Endodermal cell (in vitro differentiated cells): ENCODE measurements around the gene CYYR1. TPM values are rescaled to one million over a fixed set of nuclear protein-coding genes. Genes with fewer than 3 reads are reported as not detected.
A peak's percentile ranks its signal among the peaks of the same experiment; 100 is the strongest.

Source experiments
- DNase-seq: peaks from one replicate; pipeline ENCODE4 v3.0.0-alpha.2; 2017
- H3K27ac ChIP-seq: 2 replicates; pipeline ENCODE4 v1.5.1; 2013; ENCODE audit warnings: mild to moderate bottlenecking, low read depth, low read length, moderate library complexity
- H3K27me3 ChIP-seq: 2 replicates; pipeline ENCODE4 v1.6.1; 2013; ENCODE audit warnings: mild to moderate bottlenecking, low read length, moderate library complexity; ENCODE audit not compliant: insufficient read depth, control insufficient read depth, poor library complexity, severe bottlenecking
- H3K36me3 ChIP-seq: 2 replicates; pipeline ENCODE4 v1.7.0; 2013; ENCODE audit warnings: mild to moderate bottlenecking, low read length, moderate library complexity; ENCODE audit not compliant: control insufficient read depth, insufficient read depth
- H3K4me1 ChIP-seq: one replicate; pipeline ENCODE4 v1.7.0; 2013; ENCODE audit warnings: low read length; ENCODE audit not compliant: control insufficient read depth, insufficient read depth
- H3K4me3 ChIP-seq: 2 replicates; pipeline ENCODE4 v1.5.1; 2013; ENCODE audit warnings: mild to moderate bottlenecking, low read length, moderate library complexity
- H3K9ac ChIP-seq: 2 replicates; pipeline ENCODE4 v1.6.1; 2013; ENCODE audit warnings: mild to moderate bottlenecking, low read length, moderate library complexity; ENCODE audit not compliant: poor library complexity, severe bottlenecking; ENCODE audit errors: extremely low read depth
- H3K9me3 ChIP-seq: 2 replicates; pipeline ENCODE4 v1.6.1; 2013; ENCODE audit warnings: mild to moderate bottlenecking, low read length, moderate library complexity; ENCODE audit not compliant: control insufficient read depth
- H3K27ac Mint-ChIP-seq: 2 replicates; pipeline ENCODE4 v1.8.0; 2020; ENCODE audit warnings: mixed read lengths
- H3K27me3 Mint-ChIP-seq: 2 replicates; pipeline ENCODE4 v1.8.0; 2021; ENCODE audit warnings: mild to moderate bottlenecking, mixed read lengths; ENCODE audit not compliant: insufficient read depth
- H3K36me3 Mint-ChIP-seq: 2 replicates; pipeline ENCODE4 v1.8.0; 2020; ENCODE audit warnings: low read depth, mixed read lengths
- H3K4me1 Mint-ChIP-seq: 2 replicates; pipeline ENCODE4 v1.8.0; 2020; ENCODE audit warnings: mixed read lengths
- H3K4me3 Mint-ChIP-seq: 2 replicates; pipeline ENCODE4 v1.8.0; 2020; ENCODE audit warnings: mild to moderate bottlenecking, moderate library complexity, mixed read lengths
- H3K9me3 Mint-ChIP-seq: 2 replicates; pipeline ENCODE4 v1.8.0; 2020; ENCODE audit warnings: mild to moderate bottlenecking, mixed read lengths
- WGBS, 2 experiments: methylation state at CpG; one replicate each; pipeline versions ENCODE4 v1.1.5 to v1.1.7; 2013; ENCODE audit warnings: missing lambda C conversion rate in 2 of 2, mixed read lengths in 1 of 2; ENCODE audit not compliant: insufficient coverage in 1 of 2, insufficient read length in 1 of 2; 5-methylcytosine and 5-hydroxymethylcytosine counted together
- total RNA-seq, 2 donors: library from RNA; stranded (reverse); fragmentation: NEBNext Ultra II Directional in 1 of 2; extraction: Animal tissue kit (Norgen Biotek cat#: 25700) in 1 of 2; gene quantifications; 2 replicates in 1 of 2; 3 replicates in 1 of 2; pipeline ENCODE4 v1.2.1, GENCODE V29; 2021
- TF ChIP-seq, protein P1 (sequence below): fragments of 200-600 bp; sonication (generic); conservative IDR thresholded peaks from 2 replicates; pipeline ENCODE4 v1.5.0; 2021; ENCODE audit warnings: antibody characterized with exemption, mild to moderate bottlenecking

CYYR1 gene
- total RNA-seq, 2 donors from 2014 or later: 16.8 to 16.9 TPM

- no peaks in the 10 kb centered on the region for H3K4me1 ChIP-seq
- TF ChIP-seq, protein P1, sequence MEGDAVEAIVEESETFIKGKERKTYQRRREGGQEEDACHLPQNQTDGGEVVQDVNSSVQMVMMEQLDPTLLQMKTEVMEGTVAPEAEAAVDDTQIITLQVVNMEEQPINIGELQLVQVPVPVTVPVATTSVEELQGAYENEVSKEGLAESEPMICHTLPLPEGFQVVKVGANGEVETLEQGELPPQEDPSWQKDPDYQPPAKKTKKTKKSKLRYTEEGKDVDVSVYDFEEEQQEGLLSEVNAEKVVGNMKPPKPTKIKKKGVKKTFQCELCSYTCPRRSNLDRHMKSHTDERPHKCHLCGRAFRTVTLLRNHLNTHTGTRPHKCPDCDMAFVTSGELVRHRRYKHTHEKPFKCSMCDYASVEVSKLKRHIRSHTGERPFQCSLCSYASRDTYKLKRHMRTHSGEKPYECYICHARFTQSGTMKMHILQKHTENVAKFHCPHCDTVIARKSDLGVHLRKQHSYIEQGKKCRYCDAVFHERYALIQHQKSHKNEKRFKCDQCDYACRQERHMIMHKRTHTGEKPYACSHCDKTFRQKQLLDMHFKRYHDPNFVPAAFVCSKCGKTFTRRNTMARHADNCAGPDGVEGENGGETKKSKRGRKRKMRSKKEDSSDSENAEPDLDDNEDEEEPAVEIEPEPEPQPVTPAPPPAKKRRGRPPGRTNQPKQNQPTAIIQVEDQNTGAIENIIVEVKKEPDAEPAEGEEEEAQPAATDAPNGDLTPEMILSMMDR: no peak
- no peak overlapping the region for H3K27ac Mint-ChIP-seq
- WGBS, 2 experiments: 60 to 90% methylated on average over 1 to 3 of the region's 3 CpGs
- no peak overlapping the region for H3K4me3 ChIP-seq
- no peaks in the 10 kb centered on the region for H3K9me3 Mint-ChIP-seq
- H3K36me3 Mint-ChIP-seq: peaks cover 2% of the 10 kb centered on the region
- H3K27ac ChIP-seq: peak overlapping the region; percentile 37
- no peaks in the 10 kb centered on the region for H3K27me3 ChIP-seq
- no peaks in the 10 kb centered on the region for H3K27me3 Mint-ChIP-seq
- no peaks in the 10 kb centered on the region for H3K9me3 ChIP-seq
- H3K4me3 Mint-ChIP-seq: no peak overlapping the region
- no peaks in the 10 kb centered on the region for H3K36me3 ChIP-seq
- peaks cover 4% of the 10 kb centered on the region for H3K4me1 Mint-ChIP-seq
- no peak for DNase-seq
- H3K9ac ChIP-seq: no peak overlapping the region
These were observed 81.4 kb downstream of the CYYR1 start for GRCh38 chr21:26491663-26492062.

GRCh38 chr21:26490771-26491170 is 82.3 kb downstream of the CYYR1 start:
- Mint-ChIP-seq H3K36me3 (peaks cover 2% of the 10 kb centered on the region), H3K4me3 (no peak overlapping the region), H3K27me3 (no peaks in the 10 kb centered on the region), H3K9me3 (no peaks in the 10 kb centered on the region), H3K4me1 (peaks cover 4% of the 10 kb centered on the region), H3K27ac (no peak overlapping the region)
- TF ChIP-seq, protein P1: no peak
- no peak overlapping the region for H3K4me3 ChIP-seq
- no peaks in the 10 kb centered on the region for H3K4me1 ChIP-seq
- H3K27me3 ChIP-seq: no peaks in the 10 kb centered on the region
- no peak overlapping the region for H3K9ac ChIP-seq
- 72% methylated on average over 2 of the region's 2 CpGs; no CpG with 5 or more reads in 1 of the 2 experiments for WGBS, 2 experiments
- H3K9me3 ChIP-seq: no peaks in the 10 kb centered on the region
- no peak for DNase-seq
- H3K36me3 ChIP-seq: no peaks in the 10 kb centered on the region
- peak overlapping the region; percentile 73 for H3K27ac ChIP-seq

GRCh38 chr21:26489781-26490180 is 83.3 kb downstream of the CYYR1 start:
- H3K27ac ChIP-seq: no peak overlapping the region
- no peaks in the 10 kb centered on the region for H3K36me3 Mint-ChIP-seq
- H3K4me1 Mint-ChIP-seq: peaks cover 4% of the 10 kb centered on the region
- H3K27me3 ChIP-seq: no peaks in the 10 kb centered on the region
- no peak overlapping the region for H3K4me3 Mint-ChIP-seq
- no peaks in the 10 kb centered on the region for H3K9me3 ChIP-seq
- H3K27ac Mint-ChIP-seq: no peak overlapping the region
- no peak overlapping the region for H3K4me3 ChIP-seq
- TF ChIP-seq, protein P1: peak; percentile 58
- H3K36me3 ChIP-seq: no peaks in the 10 kb centered on the region
- 93 to 100% methylated on average over 6 of the region's 6 CpGs for WGBS, 2 experiments
- DNase-seq: no peak
- no peak overlapping the region for H3K9ac ChIP-seq
- no peaks in the 10 kb centered on the region for H3K4me1 ChIP-seq
- no peaks in the 10 kb centered on the region for H3K27me3 Mint-ChIP-seq
- no peaks in the 10 kb centered on the region for H3K9me3 Mint-ChIP-seq
